DMS 273 treated with DMSO at 0.1 percent for 48 hours (cell line): ENCODE data around the gene USP46.

Experiments
- DNase-seq: peaks from one replicate; lab custom pipeline; 2025; lab: John Stamatoyannopoulos, UW

USP46 gene

GRCh38 chr4:52655506-52655905 lies 3.6 kb downstream of the USP46 start:
- DNase-seq = no peak

- no peak for DNase-seq
These were observed 7.0 kb downstream of the USP46 start for GRCh38 chr4:52651996-52652672.

- no peak for DNase-seq
These were observed 10.3 kb downstream of the USP46 start for GRCh38 chr4:52648836-52649235.

GRCh38 chr4:52646741-52647140 lies 12.4 kb downstream of the USP46 start:
- DNase-seq = no peak

- DNase-seq = no peak
These were observed 13.0 kb downstream of the USP46 start for GRCh38 chr4:52646096-52646495.

- DNase-seq = no peak
These were observed 13.8 kb downstream of the USP46 start for GRCh38 chr4:52645300-52645699.

- no peak for DNase-seq
These were observed 15.3 kb downstream of the USP46 start for GRCh38 chr4:52643785-52644244.

- no peak for DNase-seq
These were observed 15.9 kb downstream of the USP46 start for GRCh38 chr4:52643190-52643589.

GRCh38 chr4:52641854-52642563 lies 17.1 kb downstream of the USP46 start:
- no peak for DNase-seq

GRCh38 chr4:52640808-52641565 lies 18.1 kb downstream of the USP46 start:
- no peak for DNase-seq

GRCh38 chr4:52638717-52639116 lies 20.4 kb downstream of the USP46 start:
- DNase-seq = no peak

- no peak for DNase-seq
These were observed 22.0 kb downstream of the USP46 start for GRCh38 chr4:52637116-52637515.

GRCh38 chr4:52635560-52635959 lies 23.5 kb downstream of the USP46 start:
- no peak for DNase-seq

- DNase-seq = no peak
These were observed 24.0 kb downstream of the USP46 start for GRCh38 chr4:52635130-52635529.

GRCh38 chr4:52633846-52634245 lies 25.3 kb downstream of the USP46 start:
- DNase-seq = no peak

GRCh38 chr4:52628974-52629373 lies 30.1 kb downstream of the USP46 start:
- no peak for DNase-seq

GRCh38 chr4:52628543-52628942 lies 30.6 kb downstream of the USP46 start:
- DNase-seq = no peak

GRCh38 chr4:52627876-52628275 lies 31.2 kb downstream of the USP46 start:
- DNase-seq = no peak

GRCh38 chr4:52625216-52625615 lies 33.9 kb downstream of the USP46 start:
- DNase-seq = no peak

- DNase-seq = no peak
These were observed 36.5 kb downstream of the USP46 start for GRCh38 chr4:52622564-52622963.

- DNase-seq = no peak
These were observed 37.5 kb downstream of the USP46 start for GRCh38 chr4:52621567-52621966.

- DNase-seq = no peak
These were observed 39.5 kb downstream of the USP46 start for GRCh38 chr4:52619591-52619931.
